WTC11 (cell line): ENCODE measurements around the gene UTP14C. TPM values are rescaled to one million over a fixed set of nuclear protein-coding genes. Genes with fewer than 3 reads are reported as not detected.

Experiments used
- ATAC-seq: fragments of 200-7000 bp; cut with Tn5 transposase; 2 replicates; pipeline ENCODE4 v1.10.0; 2021; ENCODE audit warnings: mild to moderate bottlenecking, moderate library complexity
- CTCF ChIA-PET: fragments of 300-600 bp; sonication (Branson Sonifier 250); formaldehyde crosslinking; loops from one replicate; lab custom pipeline; 2021; ENCODE audit warnings: antibody characterized with exemption; lab: Charles Lee
- POLR2A ChIA-PET: fragments of 350-600 bp; sonication (Branson Sonifier 250); formaldehyde crosslinking; loops from one replicate; lab custom pipeline; 2021; ENCODE audit warnings: antibody characterized with exemption; lab: Charles Lee
- DNase-seq: peaks from one replicate; pipeline ENCODE4 v3.0.0; 2021; ENCODE audit warnings: low spot score
- H3K27ac Mint-ChIP-seq: 2 replicates; pipeline ENCODE4 v1.8.0; 2021; ENCODE audit warnings: mixed read lengths
- H3K27me3 Mint-ChIP-seq: 2 replicates; pipeline ENCODE4 v1.8.0; 2021; ENCODE audit warnings: low read depth, mild to moderate bottlenecking, moderate library complexity, mixed read lengths
- H3K36me3 Mint-ChIP-seq: 2 replicates; pipeline ENCODE4 v1.8.0; 2021; ENCODE audit warnings: mixed read lengths
- H3K4me1 Mint-ChIP-seq: 2 replicates; pipeline ENCODE4 v1.8.0; 2022; ENCODE audit warnings: mixed read lengths
- H3K4me3 Mint-ChIP-seq: 2 replicates; pipeline ENCODE4 v1.8.0; 2021; ENCODE audit warnings: mild to moderate bottlenecking, moderate library complexity, mixed read lengths
- H3K9me3 Mint-ChIP-seq: 2 replicates; pipeline ENCODE4 v1.8.0; 2021; ENCODE audit warnings: mixed read lengths
- AFF4 ChIP-seq: sonication (generic); formaldehyde crosslinking; IDR thresholded peaks from 2 replicates; pipeline ENCODE4 v1.8.1; 2023; ENCODE audit warnings: mild to moderate bottlenecking, missing genetic modification reagents, borderline replicate concordance
- AR ChIP-seq: fragments of 250-450 bp; sonication (Bioruptor Pico); IDR thresholded peaks from 2 replicates; pipeline ENCODE4 v1.9.0; 2021; ENCODE audit warnings: mild to moderate bottlenecking
- ATF3 ChIP-seq: sonication (generic); formaldehyde crosslinking; conservative IDR thresholded peaks from 2 replicates; pipeline ENCODE4 v1.8.1; 2022; ENCODE audit warnings: mild to moderate bottlenecking, missing genetic modification reagents
- CREB1 ChIP-seq: sonication (generic); formaldehyde crosslinking; IDR thresholded peaks from 2 replicates; pipeline ENCODE4 v1.8.0; 2023; ENCODE audit warnings: mild to moderate bottlenecking, missing genetic modification reagents
- ERG ChIP-seq: fragments of 250-450 bp; sonication (Bioruptor Pico); IDR thresholded peaks from 2 replicates; pipeline ENCODE4 v1.8.0; 2021; ENCODE audit warnings: mild to moderate bottlenecking
- GABPB1 ChIP-seq: sonication (generic); formaldehyde crosslinking; IDR thresholded peaks from 2 replicates; pipeline ENCODE4 v1.8.1; 2023; ENCODE audit warnings: mild to moderate bottlenecking, missing genetic modification reagents
- HMGXB4 ChIP-seq: sonication (generic); formaldehyde crosslinking; IDR thresholded peaks from 2 replicates; pipeline ENCODE4 v1.8.1; 2023; ENCODE audit warnings: mild to moderate bottlenecking, moderate library complexity, missing genetic modification reagents
- JAZF1 ChIP-seq: fragments of 250-450 bp; sonication (Bioruptor Pico); IDR thresholded peaks from 2 replicates; pipeline ENCODE4 v1.9.0; 2021; ENCODE audit warnings: moderate library complexity, mild to moderate bottlenecking, inconsistent platforms
- NFYB ChIP-seq: sonication (generic); formaldehyde crosslinking; conservative IDR thresholded peaks from 2 replicates; pipeline ENCODE4 v1.8.0; 2022; ENCODE audit warnings: low read depth, missing genetic modification reagents
- PRRX2 ChIP-seq: fragments of 250-450 bp; sonication (Bioruptor Pico); IDR thresholded peaks from 2 replicates; pipeline ENCODE4 v1.8.0; 2021; ENCODE audit warnings: mild to moderate bottlenecking
- SMAD4 ChIP-seq: sonication (generic); formaldehyde crosslinking; IDR thresholded peaks from 2 replicates; pipeline ENCODE4 v1.8.0; 2022; ENCODE audit warnings: mild to moderate bottlenecking, missing genetic modification reagents
- ZMAT4 ChIP-seq: fragments of 250-450 bp; sonication (Bioruptor Pico); IDR thresholded peaks from 2 replicates; pipeline ENCODE4 v1.9.0; 2021; ENCODE audit warnings: mild to moderate bottlenecking
- ZNF219 ChIP-seq: sonication (generic); formaldehyde crosslinking; IDR thresholded peaks from 2 replicates; pipeline ENCODE4 v1.8.0; 2023; ENCODE audit warnings: missing genetic modification reagents, mild to moderate bottlenecking, borderline replicate concordance
- ZNF423 ChIP-seq: fragments of 250-450 bp; sonication (Bioruptor Pico); IDR thresholded peaks from 2 replicates; pipeline ENCODE4 v2.1.2; 2022; ENCODE audit warnings: mild to moderate bottlenecking, moderate library complexity
- ZNF425 ChIP-seq: fragments of 250-450 bp; sonication (Bioruptor Pico); conservative IDR thresholded peaks from 2 replicates; pipeline ENCODE4 v1.9.0; 2021; ENCODE audit warnings: mild to moderate bottlenecking
- total RNA-seq: library from RNA; stranded (reverse); gene quantifications from 3 replicates; pipeline ENCODE4 v1.2.3, GENCODE V29; 2021

The UTP14C gene
- total RNA-seq, 1 experiment from 2014 or later = 18.5 TPM

- Mint-ChIP-seq H3K27me3 (peaks cover 26% of the 10 kb centered on the region), H3K9me3 (peaks cover 16% of the 10 kb centered on the region), H3K4me1 (peaks cover 24% of the 10 kb centered on the region), H3K36me3 (peaks cover 18% of the 10 kb centered on the region), H3K27ac (peak within 1 kb of the TSS; percentile 94), H3K4me3 (peak within 1 kb of the TSS; percentile 96)
- ChIA-PET CTCF (no interaction called here), POLR2A (no interaction called here)
- TF ChIP-seq PRRX2 = no peak
- TF ChIP-seq CREB1 (CRISPR knock-in tag) = no peak
- TF ChIP-seq ZNF219 = no peak
- no peak for TF ChIP-seq AR
- TF ChIP-seq ERG (CRISPR knock-in tag) = no peak
- TF ChIP-seq ZNF425 (CRISPR knock-in tag) = no peak
- TF ChIP-seq JAZF1 (CRISPR knock-in tag) = no peak
- no peak for TF ChIP-seq ATF3 (CRISPR knock-in tag)
- TF ChIP-seq GABPB1 (CRISPR knock-in tag) = no peak
- TF ChIP-seq AFF4 (CRISPR knock-in tag) = no peak
- TF ChIP-seq NFYB = no peak
- no peak for TF ChIP-seq ZMAT4 (CRISPR knock-in tag)
- TF ChIP-seq SMAD4 (CRISPR knock-in tag) = no peak
- no peak for TF ChIP-seq ZNF423 (CRISPR knock-in tag)
- no peak for TF ChIP-seq HMGXB4 (CRISPR knock-in tag)
- peak; percentile 62 for DNase-seq
- ATAC-seq = peak; percentile 53
Measured at GRCh38 chr13:52010890-52011631, 13.4 kb upstream of the UTP14C start, which contains the start of gene ATP7B. Gene ATP7B (minus strand): TSS chr13:52011450. CDS start chr13:52011337, 113 bp downstream.
